Stimulated activated CD8-positive, alpha-beta memory T cell treated with anti-CD3 and anti-CD28 coated beads, Interleukin-12 subunit alpha, Interleukin-12 subunit beta, amount 100 ng/mL, for 1 hour (primary cell): ENCODE results near the gene WDR86.

ENCODE experiments used
- DNase-seq: peaks from one replicate; pipeline ENCODE4 v3.0.0-alpha.2; 2020; ENCODE audit warnings: low read depth

Gene WDR86

GRCh38 chr7:151439855-151440798, 30.3 kb upstream of the WDR86 start, which contains the start of gene CRYGN:
Gene CRYGN (minus strand): TSS chr7:151440141. CDS start chr7:151439917, 224 bp downstream.
- DNase-seq, result no peak

- no peak for DNase-seq
These were observed 29.2 kb upstream of the WDR86 start for GRCh38 chr7:151438864-151439601.

DNA sequence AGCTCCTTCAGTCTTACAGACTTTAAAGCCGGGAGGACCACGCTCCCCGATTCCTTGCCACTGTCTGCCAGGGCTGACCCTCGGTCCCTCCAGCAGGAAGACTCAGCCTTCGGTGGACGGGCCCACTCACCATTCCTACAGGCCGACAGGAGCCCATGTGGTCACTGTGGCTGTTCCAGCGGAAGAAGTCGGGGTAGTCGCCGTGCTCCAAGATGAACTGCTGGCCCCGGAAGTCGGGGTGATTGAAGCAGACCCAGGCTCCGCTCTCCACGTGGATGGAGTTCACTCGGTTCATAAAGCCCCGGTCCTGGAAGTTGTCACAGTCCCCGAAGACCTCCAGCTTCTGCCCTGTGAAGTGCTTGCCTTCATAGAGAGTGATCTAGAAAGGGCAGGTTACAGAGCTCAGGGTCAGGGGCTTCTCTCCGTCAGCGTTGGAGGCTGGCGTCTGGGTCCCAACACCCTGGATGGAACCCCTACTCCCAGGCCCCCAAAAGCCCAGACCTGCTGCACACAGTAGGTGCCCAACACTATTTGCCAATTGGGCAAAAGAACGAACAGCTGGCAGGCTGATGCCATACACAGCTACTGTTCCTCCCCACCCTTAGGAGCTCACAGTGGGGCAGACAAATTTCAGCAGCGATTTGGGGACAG, 28.2 kb upstream of the WDR86 start:
- DNase-seq, result no peak

DNA sequence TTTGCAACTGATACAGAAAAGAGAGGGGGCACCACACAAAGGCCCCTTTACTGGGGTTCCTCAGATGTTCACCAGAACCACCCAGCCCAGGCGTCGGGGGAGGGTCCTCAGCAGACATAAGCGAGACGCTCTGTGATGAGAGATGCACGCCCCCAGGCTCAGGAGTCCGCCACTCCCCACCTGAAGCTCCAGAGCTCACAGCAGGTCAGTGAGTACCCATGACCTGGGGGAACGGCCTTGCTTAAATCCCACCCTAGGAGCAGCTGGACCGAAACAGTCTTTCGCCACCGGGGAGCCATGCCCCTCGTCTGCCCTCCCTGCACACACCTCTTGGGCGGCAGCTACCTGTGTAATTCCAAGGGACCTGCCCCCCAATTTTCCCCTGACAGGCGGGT, 27.3 kb upstream of the WDR86 start:
- no peak for DNase-seq

DNA sequence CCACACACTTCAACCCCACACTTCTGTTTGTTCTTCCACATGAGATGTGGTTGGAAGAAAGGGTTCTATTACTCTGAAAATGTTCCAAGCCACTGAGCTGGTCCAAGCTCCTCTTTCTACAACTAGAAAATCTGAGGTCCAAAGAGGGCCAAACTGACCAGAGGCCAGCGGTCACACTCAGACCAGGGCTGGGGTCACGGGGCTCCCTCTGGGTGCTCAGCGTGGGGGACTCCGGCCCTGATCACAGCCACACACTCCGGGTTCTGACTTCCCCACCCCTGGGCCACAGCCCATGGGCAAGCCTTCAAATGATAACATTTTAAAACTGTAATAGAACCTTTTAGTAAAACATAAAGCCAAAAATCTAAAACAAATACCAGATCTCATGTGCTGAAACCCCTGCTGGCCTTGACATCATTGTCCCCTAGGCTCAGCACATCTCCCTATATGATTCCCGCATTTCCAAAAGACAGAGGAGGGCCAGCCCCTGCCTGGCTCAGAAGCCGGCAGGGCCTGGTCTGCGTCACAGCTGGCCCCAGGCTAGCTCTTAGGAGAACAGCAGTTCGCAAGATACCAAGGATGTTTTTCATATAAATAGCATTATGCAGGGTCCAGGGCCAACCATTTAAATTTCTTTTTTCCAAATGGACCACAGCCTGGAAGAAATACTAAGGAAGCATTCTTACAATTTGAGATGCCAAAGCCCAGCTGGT, 26.8 kb upstream of the WDR86 start:
- no peak for DNase-seq

GRCh38 chr7:151435971-151436370, 26.1 kb upstream of the WDR86 start:
- DNase-seq, result no peak

GRCh38 chr7:151435103-151435916, 25.5 kb upstream of the WDR86 start:
- DNase-seq, result no peak

DNA sequence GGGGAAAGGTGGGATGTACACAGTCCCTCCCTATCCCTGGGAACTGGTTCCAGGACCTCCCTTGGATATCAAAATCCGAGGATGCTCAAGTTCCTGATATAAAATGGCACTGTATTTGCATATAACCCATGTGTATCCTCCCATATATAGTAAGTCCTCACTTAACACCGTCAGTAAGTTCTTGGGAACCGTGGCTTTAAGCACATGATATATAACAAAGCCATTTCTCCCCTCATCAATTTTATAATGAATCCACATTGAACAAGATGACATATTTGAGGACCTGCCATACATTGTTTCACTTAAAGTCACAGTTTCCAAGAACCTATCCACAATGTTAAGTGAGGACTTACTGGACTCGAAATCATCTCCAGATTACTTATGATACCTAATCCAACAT, 24.7 kb upstream of the WDR86 start:
- no peak for DNase-seq

DNA sequence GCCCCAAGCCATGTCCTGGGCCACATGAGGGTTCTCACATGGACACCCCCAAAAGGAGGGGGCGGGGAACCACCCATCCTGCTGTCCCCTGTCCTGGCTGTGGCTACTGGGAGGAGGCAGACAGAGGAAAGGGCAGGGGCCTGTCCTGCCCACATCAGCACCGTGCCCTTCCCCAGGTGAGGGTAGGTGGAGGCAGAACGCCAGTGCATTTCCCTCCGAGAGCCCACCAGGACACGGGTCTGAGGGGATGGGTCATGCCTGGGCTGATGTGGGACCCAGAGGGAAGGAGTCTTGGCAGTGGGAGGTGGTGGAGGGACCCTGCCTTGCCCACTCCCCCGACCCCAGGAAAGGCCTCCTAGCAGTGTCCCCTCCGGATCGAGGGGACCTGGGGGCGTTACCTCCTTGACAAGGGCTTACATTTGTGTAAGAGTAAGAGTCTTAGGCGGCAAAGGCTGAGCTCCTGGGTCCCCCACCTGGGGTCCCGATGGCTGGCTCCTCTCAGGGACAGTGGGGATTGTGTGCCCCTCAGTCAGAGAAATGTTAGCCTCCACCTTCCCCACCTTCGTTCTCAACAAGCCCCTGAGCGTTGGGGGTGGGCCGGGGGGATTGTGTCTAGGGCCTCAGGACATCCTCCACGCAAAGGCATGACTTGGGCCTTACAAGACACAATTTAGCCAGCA, 24.0 kb upstream of the WDR86 start:
- DNase-seq, result no peak

DNA sequence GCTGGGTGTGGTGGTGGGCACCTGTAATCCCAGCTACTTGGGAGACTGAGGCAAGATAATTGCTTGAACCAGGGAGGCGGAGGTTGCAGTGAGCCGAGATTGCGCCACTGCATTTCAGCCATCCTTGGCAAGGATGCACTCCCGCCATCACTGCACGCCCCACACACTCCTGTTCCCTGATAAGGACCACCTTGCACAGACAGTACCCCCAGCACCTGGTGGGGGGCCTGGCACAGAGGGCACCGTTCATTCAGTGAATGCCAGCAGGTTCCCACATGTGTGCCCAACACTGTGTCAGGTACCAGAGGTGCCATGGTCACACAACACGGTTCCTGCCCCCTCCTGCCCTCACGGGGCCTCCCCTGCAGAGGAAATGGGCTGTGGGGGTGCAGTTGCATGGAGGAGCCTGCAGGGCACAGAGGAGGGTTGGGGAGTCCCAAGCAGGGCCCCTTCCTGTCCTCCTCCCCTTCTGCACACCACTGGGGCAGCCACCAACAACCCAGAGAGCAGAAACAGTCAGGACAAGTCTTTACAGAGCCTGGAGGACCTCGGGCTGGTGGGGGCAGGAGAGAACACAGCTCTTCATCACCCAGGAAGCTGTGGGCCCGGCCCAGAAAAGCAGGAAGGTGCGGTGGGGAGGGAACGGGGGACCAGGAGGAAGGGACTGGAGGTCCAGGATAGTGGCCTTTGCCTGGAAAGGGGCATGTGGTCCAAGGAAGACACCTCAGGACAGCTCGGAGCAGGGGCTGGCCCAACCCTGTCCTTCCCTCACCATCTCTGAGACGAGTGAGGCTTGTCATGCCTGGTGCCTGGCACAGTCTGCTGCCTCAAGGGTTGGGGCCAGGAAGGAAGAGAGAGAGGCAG, 23.1 kb upstream of the WDR86 start:
- no peak for DNase-seq

DNA sequence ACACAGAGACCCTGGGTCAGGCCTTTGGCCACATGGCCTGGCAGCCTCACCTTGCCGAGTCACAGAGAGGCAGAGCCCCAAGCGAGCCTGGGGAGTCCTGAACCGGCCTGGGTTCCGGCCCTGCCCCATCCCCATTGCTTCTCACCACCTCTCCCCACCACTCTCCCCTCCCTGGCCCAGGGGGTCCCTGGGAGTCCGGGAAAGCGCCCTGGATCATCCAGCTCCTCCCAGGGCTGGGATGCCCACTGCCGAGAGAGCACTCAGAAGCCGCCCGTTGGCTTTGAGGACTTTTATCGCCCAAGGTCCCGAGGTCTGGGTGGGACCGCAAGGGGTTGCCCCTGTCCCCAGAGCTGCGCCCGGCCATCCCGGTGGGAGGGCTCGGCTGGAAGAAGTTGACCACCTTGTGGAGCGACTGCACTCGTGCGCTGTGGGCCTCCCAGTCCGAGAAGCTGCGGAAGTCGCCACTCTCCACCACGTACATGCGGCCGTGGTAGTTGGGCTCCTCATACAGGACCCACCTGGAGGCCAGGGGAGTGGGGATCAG, 22.0 kb upstream of the WDR86 start:
- DNase-seq, result no peak

DNA sequence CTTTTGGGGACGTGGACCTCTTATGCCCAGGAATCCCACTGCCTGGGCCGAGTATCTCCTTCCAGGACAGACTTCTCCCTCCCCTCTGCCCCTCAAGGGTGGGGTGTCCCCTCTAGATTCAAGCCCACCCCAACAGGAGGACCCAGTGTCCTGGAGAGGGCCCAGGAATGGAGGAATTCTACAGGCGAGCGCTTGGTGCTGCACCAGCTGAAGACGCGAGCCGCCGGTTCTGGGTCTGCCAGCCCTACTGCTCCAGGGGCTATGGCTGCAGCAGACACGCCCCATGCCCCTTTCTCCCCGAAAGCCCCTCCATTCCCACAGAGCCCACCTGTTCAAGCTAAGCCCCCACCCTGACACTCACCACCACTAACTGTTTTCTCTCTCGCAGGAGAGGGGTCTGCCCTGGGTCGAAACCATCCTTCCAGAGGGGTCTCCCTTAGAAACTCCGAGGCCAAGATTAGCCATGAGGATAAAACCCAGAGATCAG, 21.5 kb upstream of the WDR86 start:
- no peak for DNase-seq

DNA sequence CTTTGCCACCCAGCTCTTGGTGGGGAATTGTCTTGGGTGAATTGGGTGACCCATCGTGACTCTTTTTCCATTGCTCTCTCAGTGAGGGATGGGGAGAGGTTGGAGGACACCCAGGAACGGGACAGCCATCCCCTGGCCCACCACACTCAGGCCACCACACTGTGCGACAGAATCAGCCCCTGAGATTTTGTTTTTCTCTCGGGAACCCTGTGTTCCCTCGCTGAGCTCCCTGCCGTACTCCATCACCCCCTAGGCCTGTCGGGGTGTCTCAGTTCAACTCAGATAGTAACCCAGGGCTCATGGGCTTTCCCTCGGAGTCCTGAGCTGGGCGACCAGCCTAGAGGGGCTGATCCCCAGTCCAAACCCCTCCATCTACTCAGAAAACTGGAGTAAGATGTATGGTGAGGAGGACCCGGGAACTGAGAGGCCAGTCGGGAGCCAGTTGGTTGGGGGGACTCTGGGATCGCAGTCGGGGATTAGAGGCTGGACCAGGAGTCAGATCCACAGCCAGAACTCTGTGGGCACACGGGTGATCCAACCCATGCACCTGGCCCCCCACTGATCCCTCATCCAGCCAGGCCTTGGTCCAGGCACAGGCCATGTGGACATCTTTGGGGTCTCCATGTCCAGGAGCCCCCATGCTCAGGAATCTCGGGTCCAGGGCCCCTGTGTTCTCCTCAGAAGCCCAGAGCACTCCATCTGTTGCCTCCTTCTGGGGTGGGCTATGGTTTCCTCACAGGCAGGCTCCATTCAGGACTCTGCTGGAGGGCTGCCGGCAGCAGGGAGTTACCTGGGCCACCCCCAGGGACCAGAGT, 20.8 kb upstream of the WDR86 start:
- no peak for DNase-seq

- peak; percentile 33 for DNase-seq
These were observed 19.9 kb upstream of the WDR86 start for GRCh38 chr7:151429560-151430331.

- no peak for DNase-seq
These were observed 19.4 kb upstream of the WDR86 start for GRCh38 chr7:151429237-151429559.

GRCh38 chr7:151428378-151429236, 18.8 kb upstream of the WDR86 start:
- no peak for DNase-seq
